Gastroesophageal sphincter (tissue), 4 donors: ENCODE results near the gene NUBP1. TPM values are rescaled to one million over a fixed set of nuclear protein-coding genes. Genes with fewer than 3 reads are reported as not detected.
"Not testable (repeated sequence)": the region's sequence is repeated elsewhere in the genome, so short reads cannot be mapped to it uniquely, and the experiment has no call there.

Experiments
- ATAC-seq: fragments of 150-250 bp; one replicate; pipeline ENCODE4 v1.9.1; 2016; ENCODE audit warnings: mild to moderate bottlenecking, moderate library complexity
- H3K27ac ChIP-seq, 4 donors: fragments of 200-600 bp; sonication (generic) in 3 of 4; 1 replicate in 3 of 4; 2 replicates in 1 of 4; pipeline ENCODE4 v1.5.1; 2016 to 2019
- H3K27me3 ChIP-seq: fragments of 200-600 bp; sonication (generic); one replicate; pipeline ENCODE4 v1.5.1; 2019
- H3K36me3 ChIP-seq, 2 donors: fragments of 200-600 bp; sonication (generic); one replicate each; pipeline ENCODE4 v1.5.1; 2019; ENCODE audit warnings: control low read depth in 1 of 2
- H3K4me1 ChIP-seq, 3 donors: fragments of 200-600 bp; sonication (generic); 1 replicate in 2 of 3; 2 replicates in 1 of 3; pipeline ENCODE4 v1.5.1; 2016 to 2019; ENCODE audit warnings: control low read depth in 2 of 3
- H3K4me3 ChIP-seq, 2 donors: fragments of 200-600 bp; sonication (generic); one replicate each; pipeline ENCODE4 v1.5.1; 2019; ENCODE audit warnings: mild to moderate bottlenecking in 1 of 2, moderate library complexity in 1 of 2
- H3K9me3 ChIP-seq, 3 donors: fragments of 200-600 bp; sonication (generic); one replicate each; pipeline ENCODE4 v1.5.1; 2017 to 2019; ENCODE audit warnings: control low read depth in 2 of 3
- EP300 ChIP-seq: sonication (generic); formaldehyde crosslinking; IDR thresholded peaks from one replicate; pipeline ENCODE4 v1.6.1; 2017; ENCODE audit warnings: antibody characterized with exemption, mild to moderate bottlenecking
- POLR2A ChIP-seq, 2 donors: fragments of 450-650 bp; IDR thresholded peaks; one replicate each; pipeline ENCODE4 v1.6.1; 2017; ENCODE audit warnings: antibody characterized with exemption in 2 of 2, mild to moderate bottlenecking in 2 of 2, moderate library complexity in 1 of 2
- POLR2AphosphoS5 ChIP-seq: sonication (generic); formaldehyde crosslinking; IDR thresholded peaks from one replicate; pipeline ENCODE4 v1.6.1; 2017; ENCODE audit warnings: antibody characterized with exemption
- WGBS, 2 donors: methylation state at CpG; one replicate each; pipeline ENCODE4 v1.1.5; 2018; ENCODE audit warnings: low coverage in 1 of 2; 5-methylcytosine and 5-hydroxymethylcytosine counted together
- total RNA-seq, 4 donors: library from RNA; depleted of rRNA; stranded (reverse); fragments of >200 nt; gene quantifications; one replicate each; pipeline ENCODE4 v1.1.0, GENCODE V29; 2016
- TF ChIP-seq, protein P1 (sequence below), 4 experiments: fragments of 200-600 bp in 2 of 4; fragments of 450-650 bp in 2 of 4; sonication (generic) in 1 of 4; IDR thresholded peaks; one replicate each; pipeline ENCODE4 v1.5.1; 2017 to 2019; ENCODE audit warnings: antibody characterized with exemption in 4 of 4, mild to moderate bottlenecking in 2 of 4, moderate library complexity in 2 of 4

Gene NUBP1
- total RNA-seq, 4 donors from 2014 or later: 18.5 to 49.0 (median 34.8) TPM

DNA sequence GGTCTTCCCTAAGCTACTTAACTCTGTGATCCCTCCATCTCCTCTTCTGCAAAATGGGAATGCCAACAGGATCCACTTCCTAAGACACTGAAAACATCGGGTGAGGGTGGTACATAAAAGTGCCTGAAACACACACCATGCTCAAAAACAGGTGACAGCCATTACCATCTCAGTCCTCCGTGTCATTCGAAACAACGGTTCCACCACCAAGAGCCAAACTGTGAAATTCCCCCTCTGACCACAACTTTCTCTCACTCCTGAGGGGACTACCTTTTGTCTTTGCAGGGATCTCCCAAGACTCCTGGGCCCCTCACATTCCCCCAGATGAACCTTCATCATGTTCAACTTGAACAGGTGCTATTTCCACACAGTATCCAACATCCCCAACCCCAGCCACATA is 37.0 kb downstream of the NUBP1 start:
- no peak for ATAC-seq
- Histone ChIP-seq H3K27ac (no peak overlapping the region), H3K36me3 (no peaks in the 10 kb centered on the region), H3K4me1 (no peaks in the 10 kb centered on the region), H3K4me3 (no peak overlapping the region), H3K27me3 (no peaks in the 10 kb centered on the region), H3K9me3 (no peaks in the 10 kb centered on the region)
- TF ChIP-seq POLR2A (IDR thresholded peaks at IDR 0.05): no peak
- no peak for TF ChIP-seq POLR2AphosphoS5
- TF ChIP-seq, protein P1, sequence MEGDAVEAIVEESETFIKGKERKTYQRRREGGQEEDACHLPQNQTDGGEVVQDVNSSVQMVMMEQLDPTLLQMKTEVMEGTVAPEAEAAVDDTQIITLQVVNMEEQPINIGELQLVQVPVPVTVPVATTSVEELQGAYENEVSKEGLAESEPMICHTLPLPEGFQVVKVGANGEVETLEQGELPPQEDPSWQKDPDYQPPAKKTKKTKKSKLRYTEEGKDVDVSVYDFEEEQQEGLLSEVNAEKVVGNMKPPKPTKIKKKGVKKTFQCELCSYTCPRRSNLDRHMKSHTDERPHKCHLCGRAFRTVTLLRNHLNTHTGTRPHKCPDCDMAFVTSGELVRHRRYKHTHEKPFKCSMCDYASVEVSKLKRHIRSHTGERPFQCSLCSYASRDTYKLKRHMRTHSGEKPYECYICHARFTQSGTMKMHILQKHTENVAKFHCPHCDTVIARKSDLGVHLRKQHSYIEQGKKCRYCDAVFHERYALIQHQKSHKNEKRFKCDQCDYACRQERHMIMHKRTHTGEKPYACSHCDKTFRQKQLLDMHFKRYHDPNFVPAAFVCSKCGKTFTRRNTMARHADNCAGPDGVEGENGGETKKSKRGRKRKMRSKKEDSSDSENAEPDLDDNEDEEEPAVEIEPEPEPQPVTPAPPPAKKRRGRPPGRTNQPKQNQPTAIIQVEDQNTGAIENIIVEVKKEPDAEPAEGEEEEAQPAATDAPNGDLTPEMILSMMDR (IDR thresholded peaks at IDR 0.05): no peak
- TF ChIP-seq EP300: no peak
- 88 to 95% methylated on average over 3 to 4 of the region's 4 CpGs for WGBS, 2 donors

DNA sequence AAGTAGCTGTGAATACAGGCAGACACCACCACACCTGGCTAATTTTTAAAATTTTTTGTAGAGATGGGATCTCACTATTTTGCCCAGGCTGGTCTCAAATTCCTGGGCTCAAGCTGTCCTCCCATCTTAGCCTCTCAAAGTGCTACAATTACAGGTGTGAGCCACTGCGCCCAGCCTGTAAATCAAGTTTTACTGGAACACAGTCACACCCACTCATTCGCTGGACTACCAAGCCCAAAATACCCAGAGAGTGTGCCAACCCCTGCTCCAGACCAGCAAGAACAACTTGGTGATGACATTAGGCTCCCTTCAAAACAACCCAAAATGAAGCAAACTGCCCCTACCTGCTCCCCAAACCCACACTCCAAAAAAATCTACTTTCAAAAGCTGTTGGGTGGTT is 39.0 kb downstream of the NUBP1 start:
- WGBS, 2 donors: 80 to 100% methylated on average over 1 to 2 of the region's 2 CpGs
- Histone ChIP-seq H3K4me3 (no peak overlapping the region), H3K9me3 (no peaks in the 10 kb centered on the region), H3K4me1 (no peaks in the 10 kb centered on the region), H3K27ac (no peak overlapping the region), H3K27me3 (no peaks in the 10 kb centered on the region), H3K36me3 (no peaks in the 10 kb centered on the region)
- ATAC-seq: no peak
- TF ChIP-seq POLR2A (IDR thresholded peaks at IDR 0.05) (no peak), EP300 (no peak), POLR2AphosphoS5 (no peak)
- TF ChIP-seq, protein P1 (IDR thresholded peaks at IDR 0.05): no peak

DNA sequence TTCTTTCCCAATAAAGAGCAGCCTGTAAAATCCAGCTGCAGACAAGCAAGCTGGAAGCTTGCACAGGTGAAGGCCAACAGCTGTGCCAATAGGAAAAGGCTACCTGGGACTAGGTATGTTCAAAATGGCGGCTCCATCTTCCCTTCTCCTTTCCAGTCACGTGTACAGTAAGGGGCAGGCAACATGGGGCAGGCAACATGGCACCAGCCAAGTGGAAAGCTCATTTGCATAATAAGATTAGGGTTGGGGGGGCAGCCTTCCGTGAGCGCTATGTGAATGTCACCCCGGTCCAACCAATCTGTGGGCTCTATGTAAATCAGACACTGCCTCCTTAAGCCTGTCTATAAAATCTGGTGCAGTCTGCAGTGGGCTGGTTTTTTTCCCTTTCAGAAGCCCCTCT is 43.7 kb downstream of the NUBP1 start:
- Histone ChIP-seq H3K4me1 (no peaks in the 10 kb centered on the region), H3K4me3 (no peak overlapping the region), H3K27me3 (no peaks in the 10 kb centered on the region), H3K36me3 (no peaks in the 10 kb centered on the region), H3K9me3 (no peaks in the 10 kb centered on the region), H3K27ac (no peak overlapping the region)
- ATAC-seq: no peak
- TF ChIP-seq POLR2A (IDR thresholded peaks at IDR 0.05) (no peak), POLR2AphosphoS5 (no peak), EP300 (no peak)
- TF ChIP-seq, protein P1 (IDR thresholded peaks at IDR 0.05): no peak
- 93% methylated on average over 5 of the region's 5 CpGs; no CpG with 5 or more reads in 1 of the 2 donors for WGBS, 2 donors

DNA sequence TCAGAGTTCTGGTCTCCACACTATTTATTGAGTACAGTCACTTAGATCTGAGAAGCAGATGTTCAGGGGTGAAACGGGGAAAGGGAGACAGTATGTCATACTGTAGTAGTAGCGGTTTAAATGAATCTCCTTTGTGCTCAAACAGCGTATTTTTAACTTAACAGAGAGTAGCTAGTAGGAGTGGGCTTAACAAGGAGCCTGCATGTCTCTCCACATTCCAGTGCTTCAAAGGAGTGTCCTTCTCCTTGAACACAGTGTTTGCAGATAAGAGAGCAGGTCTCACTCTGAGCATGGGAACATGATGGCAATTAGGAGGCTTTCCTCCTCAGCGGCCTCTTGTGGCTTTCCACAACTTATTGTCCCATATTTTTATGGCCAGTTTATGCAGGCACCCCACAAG is 45.0 kb downstream of the NUBP1 start:
- H3K9me3 ChIP-seq, H3K27ac ChIP-seq, H3K4me1 ChIP-seq, ATAC-seq, H3K27me3 ChIP-seq, H3K4me3 ChIP-seq, H3K36me3 ChIP-seq: not testable (repeated sequence)
- WGBS, 2 donors: 81 to 89% methylated on average over 4 of the region's 4 CpGs

DNA sequence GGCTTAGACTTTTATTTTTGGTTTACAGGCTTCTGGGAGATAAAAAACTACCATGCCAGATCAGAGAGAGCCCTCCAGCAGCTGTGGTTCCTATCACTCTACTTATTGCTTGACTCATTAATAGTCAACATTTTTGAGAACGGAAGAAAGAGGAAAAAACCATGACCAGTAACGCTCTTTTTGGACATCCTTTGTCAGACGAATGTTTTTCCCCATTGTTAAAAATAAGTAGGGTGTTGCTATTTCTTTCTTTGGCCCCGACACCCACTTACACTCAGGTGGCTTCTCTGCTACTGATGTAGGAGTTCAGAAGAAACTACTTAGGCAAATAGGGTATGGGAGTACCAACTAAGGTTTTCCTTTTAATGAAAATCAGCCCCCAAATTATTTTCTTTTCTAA is 47.4 kb downstream of the NUBP1 start:
- Histone ChIP-seq H3K9me3 (no peaks in the 10 kb centered on the region), H3K4me1 (no peaks in the 10 kb centered on the region), H3K36me3 (no peaks in the 10 kb centered on the region), H3K4me3 (no peak overlapping the region), H3K27ac (no peak overlapping the region), H3K27me3 (no peaks in the 10 kb centered on the region)
- ATAC-seq: no peak
- 67 to 87% methylated on average over 3 to 4 of the region's 4 CpGs for WGBS, 2 donors
- TF ChIP-seq, protein P1 (IDR thresholded peaks at IDR 0.05): no peak
- no peak for TF ChIP-seq EP300
- no peak for TF ChIP-seq POLR2A (IDR thresholded peaks at IDR 0.05)
- TF ChIP-seq POLR2AphosphoS5: no peak
